GM18873 (cell line): Measurements from ENCODE around the gene FGF10.

Experiments used
- ATAC-seq: cut with Tn5 transposase; IDR thresholded peaks from one replicate; pipeline ENCODE4 v1.9.1; 2021; ENCODE audit warnings: mild to moderate bottlenecking, moderate library complexity, moderate number of reproducible peaks; ENCODE audit not compliant: unreplicated experiment, low FRiP score

The FGF10 gene

GRCh38 chr5:44265713-44266112, 123.5 kb downstream of the FGF10 start:
- no peak for ATAC-seq

GRCh38 chr5:44260793-44261192, 128.4 kb downstream of the FGF10 start:
- ATAC-seq, result no peak

- ATAC-seq, result no peak
Measured at GRCh38 chr5:44257653-44258365, 131.4 kb downstream of the FGF10 start.

- ATAC-seq, result no peak
Measured at GRCh38 chr5:44257221-44257620, 132.0 kb downstream of the FGF10 start.
